COR-L47 (cell line): ENCODE results near the gene ABLIM1.

Experiments used
- DNase-seq: peaks from one replicate; lab custom pipeline; 2025; lab: John Stamatoyannopoulos, UW

ABLIM1 gene

GRCh38 chr10:114679552-114679951, 21.5 kb upstream of the ABLIM1 start:
- no peak for DNase-seq

DNA sequence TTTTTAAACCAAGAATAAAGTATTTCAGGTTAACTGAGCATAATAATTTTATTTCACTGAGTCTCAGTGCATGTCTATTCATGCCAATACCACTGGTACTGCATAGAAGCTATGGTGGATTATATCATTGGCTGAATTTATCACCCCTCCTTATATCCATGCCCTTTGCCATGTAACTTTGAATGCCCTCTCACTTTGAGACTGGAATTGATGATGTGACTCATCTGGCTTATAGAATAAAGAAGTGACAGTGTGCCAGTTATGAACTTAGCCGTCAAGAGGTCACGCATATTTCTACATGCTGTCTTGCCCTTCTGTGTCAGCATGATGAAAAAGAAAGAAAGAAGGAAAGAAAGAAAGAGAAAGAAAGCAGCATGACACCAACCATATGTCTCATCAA, 20.7 kb upstream of the ABLIM1 start:
- DNase-seq: no peak

DNA sequence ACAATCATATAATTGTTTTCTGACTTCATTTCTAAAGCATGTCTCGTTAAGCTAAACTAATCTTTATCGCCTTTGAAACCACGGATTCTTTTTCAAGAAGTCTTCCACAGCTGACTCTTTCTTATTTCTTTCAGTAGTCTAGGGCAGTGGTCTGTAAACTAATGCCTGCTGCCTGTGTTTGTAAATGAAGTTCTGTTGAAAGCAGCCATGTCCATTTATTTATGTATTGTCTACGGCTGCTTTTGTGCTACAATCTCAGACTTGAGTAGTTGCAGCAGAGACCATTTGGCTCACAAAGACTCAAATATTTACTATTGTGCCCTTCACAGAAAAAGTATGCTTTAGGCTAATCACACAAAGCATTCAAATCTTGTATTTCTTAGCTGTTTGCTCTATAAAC, 20.3 kb upstream of the ABLIM1 start:
- no peak for DNase-seq

- no peak for DNase-seq
Observed at GRCh38 chr10:114674346-114674745, 16.3 kb upstream of the ABLIM1 start.

DNA sequence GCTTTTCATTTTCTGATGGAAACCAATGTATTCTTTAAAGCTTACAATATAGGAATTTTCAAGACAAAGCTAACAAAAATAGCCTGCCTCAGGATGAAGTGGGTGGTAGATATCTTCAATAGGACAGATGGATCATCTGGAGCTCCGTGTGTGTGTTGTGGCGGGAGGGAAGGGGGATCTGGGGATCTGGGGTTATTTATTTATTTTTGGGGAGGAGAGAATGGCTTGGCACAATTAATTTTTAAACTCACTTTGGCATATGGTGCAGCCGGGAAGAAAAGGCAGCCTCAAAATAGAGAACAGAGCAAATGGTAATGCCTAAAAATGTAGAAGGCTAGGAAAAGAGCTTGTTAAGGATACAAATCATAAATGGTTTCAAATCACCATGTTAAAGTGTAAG, 11.6 kb upstream of the ABLIM1 start:
- no peak for DNase-seq

- no peak for DNase-seq
Observed at GRCh38 chr10:114668375-114669080, 10.5 kb upstream of the ABLIM1 start.

DNA sequence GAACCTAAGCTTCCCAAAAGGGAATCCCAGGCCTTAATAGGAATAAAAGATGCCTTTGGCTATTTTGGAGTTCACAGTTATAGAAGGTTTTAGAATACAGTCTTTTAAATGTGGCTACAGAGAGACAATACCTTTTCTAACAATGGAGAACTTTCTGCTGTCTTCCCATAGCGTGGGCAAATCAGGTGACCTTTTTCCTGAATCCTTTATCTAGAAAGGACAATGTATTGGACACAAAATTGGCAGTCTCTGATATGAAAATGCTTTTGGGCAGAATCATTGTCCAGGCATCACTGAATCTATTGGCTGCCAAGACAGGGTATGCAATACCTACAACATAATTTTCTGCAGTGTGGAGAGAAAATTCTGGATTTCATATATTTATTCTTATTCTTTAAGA, 7.8 kb upstream of the ABLIM1 start:
- DNase-seq: no peak

DNA sequence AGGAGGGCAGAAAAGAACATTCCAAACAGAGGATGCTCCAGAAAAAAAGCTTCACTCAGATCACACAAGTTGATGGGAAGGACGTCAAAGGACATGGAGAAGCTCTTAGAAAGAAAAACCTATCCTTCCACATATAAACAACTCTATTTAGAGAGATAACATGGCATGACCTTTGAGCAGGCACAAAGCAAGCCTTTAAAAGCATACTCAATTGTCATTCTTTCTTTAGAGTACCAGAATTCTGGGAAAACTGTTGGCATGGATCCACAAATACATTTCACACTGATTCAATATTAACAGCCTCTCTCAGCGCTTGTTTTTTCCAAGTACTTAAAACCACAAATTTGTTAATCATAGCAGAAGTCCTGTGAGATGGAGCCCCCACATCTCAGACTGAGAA, 7.3 kb upstream of the ABLIM1 start:
- DNase-seq: no peak

GRCh38 chr10:114664127-114664526, 6.1 kb upstream of the ABLIM1 start:
- no peak for DNase-seq

- DNase-seq: no peak
Observed at GRCh38 chr10:114663626-114664025, 5.6 kb upstream of the ABLIM1 start.

GRCh38 chr10:114662646-114663217, 4.7 kb upstream of the ABLIM1 start:
- no peak for DNase-seq

- no peak for DNase-seq
Observed at GRCh38 chr10:114661212-114661880, 3.3 kb upstream of the ABLIM1 start.

- no peak for DNase-seq
Observed at GRCh38 chr10:114655671-114656070, 2.4 kb downstream of the ABLIM1 start.

DNA sequence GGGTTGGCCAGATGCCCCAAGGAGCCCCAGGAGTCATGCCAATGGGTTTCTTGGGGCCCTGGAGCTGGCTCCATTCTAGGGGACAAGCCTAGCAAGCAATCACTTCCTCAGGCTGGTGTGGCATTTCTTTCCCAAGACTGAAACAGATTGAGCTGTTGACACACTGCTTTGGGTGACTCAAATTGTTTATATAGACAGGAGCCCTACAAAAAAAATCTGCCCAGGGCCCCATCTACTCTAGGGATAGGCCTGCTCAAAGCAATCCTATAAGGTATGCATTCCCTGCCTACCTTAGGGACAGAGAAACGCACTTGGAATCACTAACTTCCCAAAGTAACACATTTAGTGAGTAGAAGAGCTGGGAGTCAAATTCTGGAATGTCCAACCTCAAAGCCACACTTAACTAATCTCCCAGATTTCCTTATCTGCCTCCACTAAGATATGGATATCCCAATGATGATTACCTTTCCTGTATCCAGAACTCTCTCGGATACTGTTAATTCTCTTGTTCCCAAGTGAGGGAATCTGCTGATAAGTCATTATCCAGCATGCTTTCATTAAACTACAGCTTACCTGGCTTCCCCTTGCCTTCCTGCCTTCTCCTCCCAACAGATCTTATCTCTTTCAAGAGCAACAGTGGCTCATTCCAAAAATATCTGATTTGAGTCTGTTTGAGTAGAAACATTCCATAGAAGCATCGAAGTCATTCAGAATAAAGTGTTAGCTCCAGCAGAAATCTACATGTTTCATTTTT, 3.1 kb downstream of the ABLIM1 start:
- no peak for DNase-seq

DNA sequence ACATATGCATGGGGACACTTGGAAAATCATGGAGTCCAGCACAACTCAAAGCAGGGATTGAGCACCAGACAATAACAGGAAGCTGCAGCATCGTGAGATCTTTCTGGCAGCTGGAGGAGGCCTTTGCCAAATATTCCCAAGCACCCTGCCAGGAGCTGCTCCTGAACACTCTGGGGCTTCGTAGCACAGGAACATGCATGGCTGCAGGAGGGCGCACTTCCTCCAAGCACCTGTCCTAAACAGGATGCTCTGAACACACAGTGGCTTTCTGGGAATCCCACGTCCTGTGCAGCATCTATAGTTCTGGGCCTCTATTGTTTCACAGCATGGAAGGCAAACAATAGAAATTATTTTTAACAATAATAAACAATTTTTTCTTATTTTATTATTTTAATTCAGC, 4.1 kb downstream of the ABLIM1 start:
- peak; percentile 65 for DNase-seq

DNA sequence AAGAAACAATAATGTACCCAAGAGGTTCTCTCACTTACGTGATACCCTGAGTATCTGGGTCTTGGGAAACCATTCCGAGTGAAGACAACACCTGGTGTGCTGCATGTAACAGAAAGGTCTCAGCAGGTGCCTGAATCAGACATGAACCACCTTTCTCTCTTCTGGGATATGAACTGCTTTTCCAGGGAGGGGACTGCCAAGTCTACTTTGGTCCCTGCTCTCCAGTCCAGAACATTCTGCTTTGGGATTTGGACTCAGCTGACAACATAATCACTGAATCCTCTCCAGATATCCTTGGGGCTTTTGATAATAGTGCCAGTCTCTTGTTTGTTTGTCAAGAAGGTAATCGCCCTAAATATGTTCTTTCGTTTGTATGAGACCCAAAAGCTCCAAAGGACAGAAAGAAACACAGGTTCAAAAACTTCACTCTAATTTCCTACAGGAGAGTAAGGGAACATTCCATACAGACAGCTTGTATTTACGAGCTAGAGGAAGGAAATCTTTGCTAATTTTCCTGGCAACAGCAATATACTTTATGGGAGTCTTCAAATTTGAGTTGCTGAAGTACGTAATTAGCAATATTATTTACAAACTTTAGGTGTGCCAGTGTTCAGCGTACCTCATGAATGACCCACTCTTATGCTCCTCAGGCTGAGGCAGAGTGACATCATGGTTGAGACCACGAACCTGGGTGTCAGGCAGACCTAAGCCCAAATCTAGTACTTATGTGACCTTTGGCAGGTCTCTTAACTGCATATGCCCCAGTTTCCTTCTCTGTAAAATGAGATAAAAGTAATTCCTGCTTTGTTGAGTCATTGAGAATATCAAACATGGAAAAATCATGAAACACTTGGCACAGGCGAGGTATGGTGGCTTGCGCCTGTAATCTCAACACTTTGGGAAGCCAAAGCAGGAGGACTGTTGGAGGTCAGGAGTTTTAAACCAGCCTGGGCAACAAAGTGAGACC, 5.4 kb downstream of the ABLIM1 start:
- DNase-seq: no peak

DNA sequence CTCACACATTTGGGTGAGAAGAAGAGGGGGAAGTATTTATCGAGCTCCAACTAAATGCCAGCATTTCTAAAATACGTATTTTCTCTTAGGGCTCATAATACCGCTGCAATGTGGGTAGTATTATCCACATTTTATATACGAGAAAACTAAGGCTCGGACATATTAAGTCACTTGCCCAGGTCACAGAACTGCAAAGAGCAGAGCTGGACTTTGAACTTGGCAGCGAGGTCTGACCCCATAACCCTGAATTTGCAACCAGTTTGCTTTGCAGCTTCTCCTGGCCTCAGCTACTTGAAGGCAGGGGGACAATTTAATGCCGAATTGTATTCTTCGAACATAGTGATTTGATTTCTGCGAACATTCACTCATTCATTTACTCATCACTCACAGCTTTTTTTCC, 7.2 kb downstream of the ABLIM1 start:
- DNase-seq: no peak

- DNase-seq: no peak
Observed at GRCh38 chr10:114650266-114650665, 7.8 kb downstream of the ABLIM1 start.

- DNase-seq: no peak
Observed at GRCh38 chr10:114649217-114649903, 8.7 kb downstream of the ABLIM1 start.

DNA sequence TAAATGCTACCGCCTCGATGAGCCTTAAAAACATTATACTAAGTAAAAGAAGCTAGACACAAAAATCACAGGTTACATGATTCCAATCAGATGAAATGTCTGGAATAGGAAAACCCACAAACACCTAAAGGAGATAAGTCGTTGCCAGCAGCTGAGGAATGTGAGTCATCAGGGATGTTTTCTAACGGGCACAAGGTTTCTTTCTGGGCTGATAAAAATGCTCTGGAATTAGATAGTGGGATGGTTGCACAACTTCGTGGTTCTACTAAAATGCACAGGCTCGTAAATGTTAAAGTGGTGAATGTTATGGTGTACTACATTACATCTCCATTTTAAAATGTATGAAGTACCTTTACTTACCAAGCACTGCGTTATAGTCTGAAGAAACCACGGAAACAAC, 9.7 kb downstream of the ABLIM1 start:
- no peak for DNase-seq

DNA sequence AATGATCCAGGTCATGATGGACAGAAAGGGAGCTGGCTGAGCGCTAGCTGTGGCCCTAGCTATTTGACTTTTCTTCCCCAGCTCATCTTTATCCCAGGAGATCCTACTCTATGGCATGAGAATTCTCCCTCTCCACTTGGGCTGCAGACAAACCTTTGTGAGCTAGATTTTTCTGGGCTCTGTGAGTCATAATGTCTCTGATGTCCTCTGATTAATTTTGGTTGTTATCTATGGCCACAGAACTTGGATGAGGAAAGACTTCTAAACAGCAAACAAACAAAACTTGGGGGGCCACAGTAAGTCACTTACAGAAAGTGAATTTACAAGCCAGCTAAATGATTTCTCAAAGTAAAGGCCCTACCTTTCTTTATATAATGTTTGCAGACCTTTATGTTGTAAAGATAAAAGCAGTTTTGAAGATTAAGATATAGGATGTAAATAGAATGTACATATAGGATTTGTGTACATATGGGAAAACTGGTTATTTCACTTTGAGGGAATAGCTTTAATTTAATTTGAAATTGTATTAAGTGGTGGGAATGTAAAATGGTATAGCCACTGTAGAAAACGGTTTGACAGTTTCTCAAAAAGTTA, 10.4 kb downstream of the ABLIM1 start:
- no peak for DNase-seq
